Transverse colon (tissue), 3 donors: ENCODE results near the gene VSX2.

ENCODE experiments used
- POLR2A ChIP-seq: fragments of 450-650 bp; IDR thresholded peaks from one replicate; pipeline ENCODE4 v1.6.1; 2016; ENCODE audit warnings: antibody characterized with exemption, mild to moderate bottlenecking, moderate library complexity
- TF ChIP-seq, protein P1 (sequence below), 5 experiments: fragments of 200-600 bp in 3 of 5; fragments of 450-650 bp in 2 of 5; sonication (generic) in 3 of 5; IDR thresholded peaks; 1 replicate in 2 of 5; 2 replicates in 3 of 5; pipeline ENCODE4 v1.5.1; 2016 to 2017; ENCODE audit warnings: antibody characterized with exemption in 5 of 5, inconsistent platforms in 3 of 5, mild to moderate bottlenecking in 2 of 5, moderate library complexity in 1 of 5

DNA sequence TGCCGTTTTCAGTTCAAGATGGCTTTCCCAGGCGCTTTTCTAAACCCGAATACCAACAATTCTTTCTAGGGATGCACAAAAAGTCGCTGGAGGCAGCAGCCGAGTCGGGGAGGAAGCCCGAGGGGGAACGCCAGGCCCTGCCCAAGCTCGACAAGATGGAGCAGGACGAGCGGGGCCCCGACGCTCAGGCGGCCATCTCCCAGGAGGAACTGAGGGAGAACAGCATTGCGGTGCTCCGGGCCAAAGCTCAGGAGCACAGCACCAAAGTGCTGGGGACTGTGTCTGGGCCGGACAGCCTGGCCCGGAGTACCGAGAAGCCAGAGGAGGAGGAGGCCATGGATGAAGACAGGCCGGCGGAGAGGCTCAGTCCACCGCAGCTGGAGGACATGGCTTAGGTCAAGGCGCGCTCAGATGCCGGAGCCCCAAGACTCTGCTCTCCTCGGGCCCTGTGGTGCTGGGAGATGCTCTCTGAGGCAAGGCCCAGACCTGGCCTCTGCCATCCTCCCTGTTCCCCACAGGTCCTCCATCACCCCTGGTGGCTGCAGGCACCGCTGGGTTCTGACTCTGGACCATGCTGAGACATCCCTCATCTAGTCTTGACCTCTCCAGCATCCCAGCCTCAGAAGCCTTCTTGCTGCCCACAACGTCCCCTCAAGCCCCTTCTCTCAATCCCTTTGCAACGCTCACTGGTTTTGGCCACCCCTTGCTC lies 21.4 kb downstream of the VSX2 start:
- TF ChIP-seq, protein P1, sequence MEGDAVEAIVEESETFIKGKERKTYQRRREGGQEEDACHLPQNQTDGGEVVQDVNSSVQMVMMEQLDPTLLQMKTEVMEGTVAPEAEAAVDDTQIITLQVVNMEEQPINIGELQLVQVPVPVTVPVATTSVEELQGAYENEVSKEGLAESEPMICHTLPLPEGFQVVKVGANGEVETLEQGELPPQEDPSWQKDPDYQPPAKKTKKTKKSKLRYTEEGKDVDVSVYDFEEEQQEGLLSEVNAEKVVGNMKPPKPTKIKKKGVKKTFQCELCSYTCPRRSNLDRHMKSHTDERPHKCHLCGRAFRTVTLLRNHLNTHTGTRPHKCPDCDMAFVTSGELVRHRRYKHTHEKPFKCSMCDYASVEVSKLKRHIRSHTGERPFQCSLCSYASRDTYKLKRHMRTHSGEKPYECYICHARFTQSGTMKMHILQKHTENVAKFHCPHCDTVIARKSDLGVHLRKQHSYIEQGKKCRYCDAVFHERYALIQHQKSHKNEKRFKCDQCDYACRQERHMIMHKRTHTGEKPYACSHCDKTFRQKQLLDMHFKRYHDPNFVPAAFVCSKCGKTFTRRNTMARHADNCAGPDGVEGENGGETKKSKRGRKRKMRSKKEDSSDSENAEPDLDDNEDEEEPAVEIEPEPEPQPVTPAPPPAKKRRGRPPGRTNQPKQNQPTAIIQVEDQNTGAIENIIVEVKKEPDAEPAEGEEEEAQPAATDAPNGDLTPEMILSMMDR (IDR thresholded peaks at IDR 0.05) = no peak
- TF ChIP-seq POLR2A = no peak
